Stimulated activated CD4-positive, alpha-beta T cell treated with anti-CD3 and anti-CD28 coated beads, TNF-alpha, amount 100 ng/mL, for 4 hours (primary cell): Measurements from ENCODE around the gene TMEM175.
A peak's percentile ranks its signal among the peaks of the same experiment; 100 is the strongest.

Source experiments
- DNase-seq, 3 experiments: peaks; one replicate each; pipeline ENCODE4 v3.0.0-alpha.2; 2020; ENCODE audit warnings: low read depth in 3 of 3

TMEM175 gene

GRCh38 chr4:931960-932712 lies at the start of gene TMEM175, which contains the start of gene GAK:
TMEM175 (plus strand) TSS chr4:932460; CDS start chr4:947740, 15,280 bp downstream.
GAK (minus strand) TSS chr4:932316; CDS start chr4:932187, 129 bp downstream.
- peak; percentile 92 to 93 (median 93) for DNase-seq

- DNase-seq, result no peak
Observed at GRCh38 chr4:882646-883045, 49.6 kb upstream of the TMEM175 start.

GRCh38 chr4:883377-884095 lies 48.7 kb upstream of the TMEM175 start:
- DNase-seq, result no peak

GRCh38 chr4:884259-884658 lies 48.0 kb upstream of the TMEM175 start:
- DNase-seq, result no peak

GRCh38 chr4:884896-885295 lies 47.4 kb upstream of the TMEM175 start:
- no peak for DNase-seq

- DNase-seq, result no peak
Observed at GRCh38 chr4:885353-885752, 46.9 kb upstream of the TMEM175 start.

- no peak for DNase-seq
Observed at GRCh38 chr4:886244-886643, 46.0 kb upstream of the TMEM175 start.

GRCh38 chr4:887034-887763 lies 45.1 kb upstream of the TMEM175 start:
- no peak for DNase-seq

- DNase-seq, result no peak
Observed at GRCh38 chr4:888029-888428, 44.2 kb upstream of the TMEM175 start.

GRCh38 chr4:889516-889915 lies 42.7 kb upstream of the TMEM175 start:
- DNase-seq, result no peak

GRCh38 chr4:890036-890695 lies 42.1 kb upstream of the TMEM175 start:
- no peak for DNase-seq

GRCh38 chr4:891747-892146 lies 40.5 kb upstream of the TMEM175 start:
- DNase-seq, result no peak

- no peak for DNase-seq
Observed at GRCh38 chr4:892780-893179, 39.5 kb upstream of the TMEM175 start.

- no peak for DNase-seq
Observed at GRCh38 chr4:893276-893994, 38.8 kb upstream of the TMEM175 start.

GRCh38 chr4:893995-894705 lies 38.1 kb upstream of the TMEM175 start:
- no peak for DNase-seq

GRCh38 chr4:895596-895995 lies 36.7 kb upstream of the TMEM175 start:
- no peak for DNase-seq

GRCh38 chr4:896216-896615 lies 36.0 kb upstream of the TMEM175 start:
- DNase-seq, result no peak

GRCh38 chr4:896630-897029 lies 35.6 kb upstream of the TMEM175 start:
- DNase-seq, result no peak

- DNase-seq, result no peak
Observed at GRCh38 chr4:898123-898522, 34.1 kb upstream of the TMEM175 start.

- DNase-seq, result no peak
Observed at GRCh38 chr4:898869-899555, 33.2 kb upstream of the TMEM175 start.
